EL (cell line): Measurements from ENCODE around the gene RAPGEF5.

ENCODE experiments used
- DNase-seq: peaks from one replicate; pipeline ENCODE4 v3.0.0-alpha.2; 2016

RAPGEF5 gene

DNA sequence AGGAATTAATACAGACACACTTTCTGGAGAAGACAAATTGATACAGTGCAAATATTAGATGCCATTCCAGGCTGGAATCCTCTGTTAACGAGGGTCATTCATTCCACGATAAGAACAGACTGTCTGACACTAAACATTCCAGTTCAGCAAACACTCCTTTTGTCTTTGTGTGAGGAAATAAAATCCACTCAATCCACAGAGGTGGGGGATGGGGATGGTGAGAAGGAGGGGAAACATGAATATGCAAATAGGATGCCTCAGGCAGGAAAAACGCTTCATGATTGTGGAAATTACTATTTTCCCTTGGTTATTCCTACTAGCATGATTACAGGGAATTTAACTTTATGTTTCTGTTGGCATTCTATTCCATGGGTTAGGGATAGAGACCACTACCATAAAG is 214.4 kb downstream of the RAPGEF5 start:
- no peak for DNase-seq

DNA sequence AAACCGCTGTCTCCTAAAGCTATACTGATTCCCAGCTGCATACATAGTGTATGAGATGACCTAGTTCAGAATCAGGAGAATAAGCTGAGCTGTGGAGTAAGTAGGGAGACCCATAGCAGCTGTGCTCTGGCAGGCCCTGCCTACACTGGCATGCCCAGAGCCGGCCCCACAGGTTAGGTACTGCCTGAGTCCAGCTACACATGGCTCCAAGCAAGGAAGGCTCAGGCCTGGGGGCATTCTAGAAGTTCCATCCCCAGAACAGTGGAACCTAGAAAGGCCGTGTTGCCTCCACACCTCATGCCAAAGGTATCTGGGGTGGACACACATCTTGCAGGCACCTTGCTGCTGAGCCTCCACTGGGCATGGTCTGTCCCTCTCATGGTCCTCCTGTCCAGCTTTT is 215.6 kb downstream of the RAPGEF5 start:
- DNase-seq, result no peak

DNA sequence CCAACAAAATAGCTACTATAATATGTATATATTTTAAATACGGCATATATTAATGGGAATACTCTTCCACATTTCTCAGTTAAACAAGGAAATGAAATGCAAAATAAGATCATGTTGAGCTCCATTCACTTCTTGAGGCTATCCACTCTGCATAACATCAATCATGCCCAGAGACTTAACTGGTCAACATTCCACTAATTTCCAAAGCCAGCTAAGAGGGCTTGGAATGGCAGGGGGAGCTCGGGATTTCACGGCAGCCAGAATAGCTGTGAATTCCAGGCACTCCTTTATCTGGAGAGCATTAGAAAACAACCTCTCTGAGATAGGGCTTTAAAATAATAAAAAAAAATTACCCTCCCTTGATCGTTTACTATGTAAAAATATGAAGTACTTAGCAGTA is 216.4 kb downstream of the RAPGEF5 start:
- DNase-seq, result peak; percentile 23

DNA sequence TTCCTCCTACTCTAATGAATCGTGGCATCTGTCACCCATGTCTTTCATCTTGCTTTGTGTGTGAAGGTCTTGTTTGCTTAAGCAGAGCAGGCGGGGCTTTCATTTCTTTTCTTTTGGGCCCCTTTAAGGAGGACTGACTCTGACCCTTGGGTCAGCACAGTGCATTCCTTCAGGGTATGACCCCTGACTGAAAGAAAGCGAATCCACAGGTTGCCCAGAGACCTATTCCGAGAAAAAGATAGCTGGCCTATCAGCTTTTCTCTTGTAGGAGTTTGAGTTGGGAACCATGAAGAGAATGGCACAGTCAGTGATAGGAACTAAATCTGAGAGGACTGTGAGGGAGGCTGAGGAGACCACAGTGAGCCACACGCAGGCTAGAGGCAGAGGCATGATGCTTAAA is 218.1 kb downstream of the RAPGEF5 start:
- DNase-seq, result no peak

DNA sequence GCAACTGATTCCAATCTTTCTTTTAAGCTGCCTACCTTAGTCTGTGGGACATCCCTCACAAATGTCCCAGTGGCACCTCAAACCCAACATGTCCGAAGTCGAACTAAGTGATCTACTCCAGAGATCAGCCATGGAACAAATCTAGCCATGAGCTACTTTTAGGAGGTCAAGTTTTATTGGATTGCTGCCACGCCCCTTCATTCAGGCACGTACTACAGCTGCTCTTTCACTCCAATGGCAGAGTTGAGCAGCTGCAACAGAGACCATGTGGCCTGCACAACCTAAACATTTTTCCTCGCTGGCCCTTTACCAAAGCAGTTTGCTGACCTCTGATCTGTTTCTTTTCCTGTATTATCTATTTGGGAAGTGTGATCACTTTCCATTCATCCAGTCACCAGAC is 218.8 kb downstream of the RAPGEF5 start:
- no peak for DNase-seq

DNA sequence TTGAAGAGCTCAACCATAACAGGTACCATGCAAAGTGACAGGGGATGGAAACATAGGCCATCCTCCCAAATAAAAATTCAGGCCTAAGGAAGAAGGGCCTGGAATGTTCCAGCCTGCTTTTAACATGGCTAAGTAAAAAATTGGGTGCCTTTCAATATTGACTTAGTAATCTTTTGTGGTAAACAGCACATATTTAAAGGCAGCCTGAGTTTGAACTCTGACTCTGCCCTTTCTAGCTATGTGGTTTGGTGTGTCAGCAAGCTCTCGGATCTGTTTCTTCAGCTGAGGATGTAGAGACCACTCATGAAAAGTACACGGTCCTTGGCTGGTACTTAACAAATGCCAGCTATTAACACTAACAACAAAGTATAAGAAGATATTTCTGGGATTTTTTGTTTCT is 219.5 kb downstream of the RAPGEF5 start:
- peak; percentile 76 for DNase-seq

DNA sequence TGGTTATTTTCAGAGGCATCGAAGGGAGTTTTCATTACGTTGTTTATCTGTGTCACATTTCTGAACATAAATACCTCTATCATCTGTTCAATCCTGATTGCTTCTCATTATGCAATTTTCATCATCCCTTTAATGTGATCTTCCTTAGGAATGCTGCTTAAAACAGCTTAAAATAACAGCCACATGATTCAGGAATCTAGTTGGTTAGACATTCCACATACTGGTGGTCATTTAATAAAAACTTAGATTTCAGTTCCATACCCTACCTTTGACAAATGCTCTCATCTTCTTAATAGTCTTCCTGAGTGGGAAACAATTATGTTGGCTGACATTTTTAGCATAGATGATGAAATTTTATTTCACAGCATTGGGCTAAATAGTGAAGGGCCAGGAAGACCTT is 219.9 kb downstream of the RAPGEF5 start:
- DNase-seq, result peak; percentile 75

DNA sequence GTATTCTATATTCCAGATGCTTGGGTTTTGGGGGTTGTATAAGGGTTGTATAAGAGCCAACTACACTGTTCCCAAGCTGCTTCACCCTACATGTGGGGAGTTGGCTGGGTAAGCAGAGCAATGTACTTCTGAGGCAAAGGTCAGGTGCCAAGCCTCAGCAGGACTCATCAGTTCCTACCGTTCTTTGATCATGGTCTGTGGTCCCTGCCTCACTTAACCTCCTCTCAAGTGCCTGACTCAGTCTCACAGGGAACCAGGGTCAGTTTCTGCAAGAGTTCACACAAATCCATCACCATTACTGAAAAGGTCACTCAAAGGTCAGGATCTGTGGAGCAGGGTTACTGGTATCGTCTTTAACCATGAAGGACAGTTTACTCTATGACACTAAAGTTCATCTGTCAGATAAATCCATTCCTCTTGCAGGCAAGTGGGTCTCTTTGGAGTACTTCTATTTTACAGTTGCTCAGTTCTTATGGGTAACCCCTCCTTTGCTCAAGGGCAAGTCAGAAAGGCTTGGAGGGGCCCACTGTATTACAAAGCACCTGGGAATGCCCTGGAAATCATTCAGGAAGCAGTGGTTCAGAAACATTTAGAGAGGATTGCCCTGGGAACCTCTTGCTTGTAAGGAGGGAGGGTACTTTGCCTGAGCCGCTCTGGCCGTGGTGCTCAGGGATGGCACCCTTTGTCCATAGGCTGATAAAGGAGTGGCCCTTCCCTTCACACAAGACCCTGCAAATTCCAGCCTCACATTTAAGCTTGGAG is 227.0 kb downstream of the RAPGEF5 start:
- no peak for DNase-seq

DNA sequence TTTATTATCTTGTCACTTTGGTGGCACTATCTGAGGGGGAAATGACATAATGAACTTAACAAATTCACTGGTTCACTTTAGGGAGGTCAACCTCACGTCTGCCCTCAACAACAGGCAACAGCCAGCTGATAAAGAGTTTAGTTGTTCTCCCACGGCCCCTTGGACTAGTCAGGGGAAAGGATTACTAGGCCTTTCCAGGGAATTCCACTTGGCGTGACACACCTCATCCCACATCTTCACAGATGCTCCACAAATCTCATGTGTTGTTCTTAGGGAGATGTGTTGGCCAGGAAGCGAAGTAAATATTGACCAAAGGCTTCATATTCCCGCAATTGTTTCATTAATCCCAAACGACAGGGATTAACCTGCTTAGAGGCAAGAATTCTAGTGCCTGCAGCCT is 227.8 kb downstream of the RAPGEF5 start:
- DNase-seq, result no peak

DNA sequence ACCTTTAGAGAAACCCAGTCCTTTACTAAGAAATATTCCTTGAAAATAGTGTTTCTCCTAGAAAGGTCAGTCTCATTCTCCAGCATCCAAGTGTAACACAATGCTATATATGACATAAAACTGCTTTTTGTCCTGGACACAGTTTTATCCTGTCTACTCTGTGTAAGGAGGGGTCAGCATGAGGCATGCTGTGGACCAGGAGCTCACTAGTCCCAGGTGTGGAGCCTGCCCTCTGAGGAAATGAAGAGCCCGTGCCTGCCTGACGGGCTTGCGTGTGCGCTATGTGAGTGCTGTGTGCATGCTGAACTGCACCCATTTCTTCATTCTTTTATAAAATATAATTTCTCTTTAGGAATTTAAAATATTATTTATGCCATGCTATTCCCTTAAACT is 228.4 kb downstream of the RAPGEF5 start:
- no peak for DNase-seq

DNA sequence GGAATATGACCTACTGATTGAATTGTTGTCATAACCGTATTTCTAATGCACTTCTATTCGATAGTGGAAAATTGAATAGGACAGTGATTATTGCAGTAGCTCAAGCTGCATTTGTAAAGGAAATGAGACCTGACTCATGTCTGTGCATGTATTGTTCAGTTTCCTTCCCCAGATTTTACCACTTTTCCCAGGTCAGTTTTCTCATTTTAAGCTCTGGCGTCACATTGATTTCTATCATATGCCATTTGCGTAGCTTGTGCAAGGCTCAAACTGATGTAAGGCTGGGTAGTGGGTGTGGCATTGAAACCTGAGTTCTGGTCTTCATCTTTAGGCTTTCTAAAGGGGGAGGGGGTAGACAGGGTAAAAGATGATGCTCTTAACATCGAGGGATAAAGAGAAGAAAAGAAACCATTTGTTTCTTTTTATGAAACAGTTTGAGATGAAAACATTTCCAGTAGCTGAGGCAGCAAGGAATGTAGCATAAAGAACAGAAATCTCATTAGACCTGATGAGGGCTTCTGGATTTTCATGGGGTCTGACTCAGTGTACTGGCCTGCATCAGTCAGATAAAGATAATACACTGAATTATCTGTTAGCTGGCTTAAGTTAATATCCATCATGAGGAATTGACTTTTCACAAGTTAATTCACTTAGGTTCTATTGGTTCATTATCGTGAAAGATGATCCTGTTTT is 229.0 kb downstream of the RAPGEF5 start:
- no peak for DNase-seq

DNA sequence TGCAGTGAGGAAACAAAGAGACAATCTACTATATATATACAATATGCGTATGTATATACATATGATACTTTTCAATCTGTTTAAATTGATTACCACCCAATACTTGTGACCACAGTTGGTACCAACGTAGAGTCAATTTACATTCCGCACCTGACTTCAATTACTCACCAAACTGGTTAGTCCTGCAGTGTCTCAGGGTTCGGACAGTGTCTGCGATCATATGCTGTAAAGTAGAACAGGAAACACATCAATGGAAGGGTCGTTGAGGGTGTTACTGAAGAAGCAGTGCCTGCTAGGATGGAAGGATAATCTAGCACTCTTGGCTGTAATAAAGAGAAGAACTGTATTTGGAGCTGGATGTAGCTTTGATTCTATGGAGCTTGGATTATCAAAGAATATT is 231.5 kb downstream of the RAPGEF5 start:
- DNase-seq, result no peak

DNA sequence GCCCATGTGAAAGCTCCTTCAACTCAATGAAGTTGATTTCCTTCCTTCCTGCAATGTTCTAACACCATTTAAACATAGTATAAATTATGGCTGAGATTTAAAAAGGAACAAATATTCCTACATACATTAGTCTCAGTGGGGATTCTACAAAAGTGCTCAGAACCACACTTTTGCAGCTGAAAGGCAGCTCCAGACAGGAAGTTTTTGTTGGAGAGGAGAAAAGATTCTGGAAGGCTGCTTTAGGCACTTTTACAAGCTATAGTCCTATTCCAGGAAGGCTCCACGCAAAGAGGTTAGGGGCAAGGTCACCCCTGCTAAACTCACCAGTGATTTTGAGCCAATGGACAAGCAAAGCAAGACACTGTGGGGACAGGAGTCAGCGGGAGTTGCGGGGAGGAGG is 232.0 kb downstream of the RAPGEF5 start:
- DNase-seq, result no peak

DNA sequence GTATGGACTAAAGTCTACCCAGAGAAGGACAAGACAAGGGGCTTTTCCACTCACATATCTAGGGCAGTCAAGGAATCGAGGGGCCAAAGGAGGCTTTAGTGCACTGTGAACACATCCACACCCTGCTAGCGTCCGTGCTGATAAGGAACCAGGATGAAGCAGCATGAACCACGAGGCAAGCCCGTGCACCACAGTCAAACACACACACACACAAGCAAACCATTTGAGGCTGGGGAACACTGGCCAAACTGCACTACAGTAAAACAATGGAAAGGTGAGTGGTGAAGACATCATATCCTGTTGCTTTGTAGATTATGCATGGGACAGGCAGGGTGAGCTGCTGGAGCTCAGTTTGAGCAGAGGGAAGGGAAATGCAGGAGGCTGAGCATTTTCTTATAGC is 233.8 kb downstream of the RAPGEF5 start:
- no peak for DNase-seq

DNA sequence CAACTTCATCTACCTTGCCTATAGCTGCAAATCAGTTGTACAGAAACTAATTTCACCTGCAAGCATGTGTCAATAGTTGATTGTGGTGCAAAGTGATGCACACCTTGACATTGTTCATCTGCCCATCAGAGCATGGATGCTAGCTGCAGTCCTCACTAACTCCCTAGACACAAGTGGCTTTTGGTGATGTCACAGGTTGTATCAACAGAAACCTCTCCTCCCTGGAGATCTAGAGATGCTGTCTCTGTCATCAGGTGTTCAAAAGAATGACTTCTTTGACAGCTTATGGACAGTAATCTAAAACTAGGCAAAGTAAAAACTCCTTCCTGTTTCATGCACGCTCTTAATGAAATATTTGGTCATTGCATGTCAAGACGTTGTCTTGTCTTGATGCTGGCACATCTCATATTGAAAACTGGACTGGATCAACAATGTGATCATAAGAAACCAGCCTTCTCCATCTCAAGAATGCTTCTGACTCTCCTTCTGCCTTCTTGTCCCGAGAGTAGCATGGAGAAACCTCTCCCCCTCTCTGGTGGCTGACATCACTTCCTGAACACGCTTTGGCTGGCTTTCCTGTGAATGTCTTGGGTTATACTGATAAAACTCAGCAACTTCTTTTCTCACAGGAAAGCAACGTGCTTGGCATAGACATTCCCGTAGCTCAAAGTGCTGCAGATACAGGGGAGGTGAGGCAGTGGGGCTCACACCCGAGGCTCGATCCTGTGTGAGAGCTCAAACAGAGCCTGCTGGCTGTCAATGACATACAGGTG is 235.1 kb downstream of the RAPGEF5 start:
- peak; percentile 35 for DNase-seq

DNA sequence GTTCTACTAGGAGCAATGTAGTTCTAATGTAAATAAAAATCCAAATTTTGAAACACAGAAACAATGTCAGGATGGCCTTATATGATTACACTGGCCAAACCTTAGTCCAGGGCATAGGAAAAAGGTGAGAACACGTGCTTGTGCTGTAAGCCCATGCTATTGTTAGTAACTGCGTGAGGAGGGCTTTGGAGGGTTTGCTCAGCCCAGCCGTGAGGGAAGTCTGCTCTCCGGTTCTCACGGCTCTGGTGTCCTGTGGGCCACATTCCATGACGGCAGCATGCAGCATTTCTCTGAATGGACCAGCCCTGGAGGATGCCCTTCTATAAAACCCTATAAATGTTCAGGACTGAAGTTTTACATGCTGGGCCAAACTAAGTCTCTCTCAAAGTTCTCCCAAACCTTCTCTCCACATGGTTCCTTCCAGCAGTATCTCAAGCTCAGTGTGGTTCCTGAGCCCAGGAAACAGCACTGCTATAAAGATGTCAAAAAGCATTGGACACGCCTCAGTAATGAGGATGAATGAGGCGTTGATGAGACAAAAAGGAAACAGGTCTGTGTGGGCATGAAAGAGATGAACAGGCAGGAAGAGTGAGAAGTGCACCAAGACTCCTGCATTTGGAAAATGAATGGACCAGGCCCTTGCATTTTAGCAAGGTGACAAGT is 236.4 kb downstream of the RAPGEF5 start:
- DNase-seq, result no peak

DNA sequence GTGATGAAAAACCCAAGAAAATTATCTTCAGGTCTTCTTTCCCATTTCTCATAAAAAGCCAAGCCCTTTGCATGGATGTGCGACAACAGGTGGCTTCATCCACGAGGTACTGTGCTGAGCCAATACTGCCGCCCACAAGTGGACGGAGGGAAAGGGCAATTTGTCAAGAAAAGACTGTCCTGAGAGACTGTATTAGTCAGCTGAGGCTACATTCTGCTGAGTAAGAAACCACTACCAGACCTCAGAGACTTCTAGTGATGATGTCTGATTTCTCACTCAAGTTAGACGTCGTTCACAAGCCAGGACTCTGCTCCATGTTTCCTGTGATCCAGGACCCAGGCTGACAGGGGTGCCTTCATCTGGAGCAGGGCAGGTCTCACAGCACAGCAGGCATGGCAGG is 239.7 kb downstream of the RAPGEF5 start:
- no peak for DNase-seq

DNA sequence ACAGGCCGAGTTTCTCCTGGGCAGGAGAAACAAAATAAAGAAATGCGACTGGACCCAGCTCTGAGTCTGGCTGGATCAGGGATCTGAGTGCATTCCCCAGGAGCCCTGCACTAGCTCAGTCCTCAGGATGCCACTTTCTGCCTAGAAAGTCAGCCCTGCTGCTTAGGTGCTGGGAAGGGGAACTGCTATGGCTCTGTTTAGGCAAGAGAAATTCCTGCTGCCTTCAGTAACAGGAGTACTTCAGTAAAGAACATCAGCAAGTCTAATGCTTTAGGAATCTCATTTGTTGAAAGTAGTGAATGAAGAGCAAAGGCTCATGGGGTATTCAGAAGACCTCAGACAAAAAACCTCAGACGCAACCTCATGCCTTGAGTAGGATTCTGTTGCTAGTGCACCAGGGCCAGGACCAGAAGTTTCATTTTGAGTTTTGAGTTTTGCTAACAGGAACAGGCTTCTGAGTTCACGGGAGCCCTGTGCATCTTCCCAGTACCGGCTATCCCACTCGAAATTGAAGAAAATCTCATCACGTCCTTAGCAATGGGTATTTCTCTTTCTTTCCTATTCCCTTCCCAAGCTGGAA is 240.4 kb downstream of the RAPGEF5 start:
- DNase-seq, result no peak

DNA sequence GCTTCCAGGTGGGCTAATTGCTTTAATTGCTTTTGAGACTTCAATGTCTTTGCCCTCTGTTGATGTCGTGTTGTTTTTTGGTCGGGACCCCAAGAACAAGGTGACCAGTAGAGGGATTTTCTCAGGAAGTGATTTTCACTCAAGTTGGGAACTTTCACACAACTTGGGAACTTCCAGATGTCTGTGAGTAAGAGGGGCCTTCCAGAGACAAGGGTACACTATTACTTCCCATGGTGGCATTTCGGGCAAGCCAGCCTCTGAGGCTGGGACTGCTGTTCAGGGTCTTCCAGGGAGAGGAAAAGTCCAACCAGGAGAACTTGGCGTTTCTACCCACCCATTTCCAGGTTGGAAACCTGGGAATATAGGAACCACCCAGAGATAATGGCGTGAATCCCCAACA is 241.3 kb downstream of the RAPGEF5 start:
- no peak for DNase-seq

DNA sequence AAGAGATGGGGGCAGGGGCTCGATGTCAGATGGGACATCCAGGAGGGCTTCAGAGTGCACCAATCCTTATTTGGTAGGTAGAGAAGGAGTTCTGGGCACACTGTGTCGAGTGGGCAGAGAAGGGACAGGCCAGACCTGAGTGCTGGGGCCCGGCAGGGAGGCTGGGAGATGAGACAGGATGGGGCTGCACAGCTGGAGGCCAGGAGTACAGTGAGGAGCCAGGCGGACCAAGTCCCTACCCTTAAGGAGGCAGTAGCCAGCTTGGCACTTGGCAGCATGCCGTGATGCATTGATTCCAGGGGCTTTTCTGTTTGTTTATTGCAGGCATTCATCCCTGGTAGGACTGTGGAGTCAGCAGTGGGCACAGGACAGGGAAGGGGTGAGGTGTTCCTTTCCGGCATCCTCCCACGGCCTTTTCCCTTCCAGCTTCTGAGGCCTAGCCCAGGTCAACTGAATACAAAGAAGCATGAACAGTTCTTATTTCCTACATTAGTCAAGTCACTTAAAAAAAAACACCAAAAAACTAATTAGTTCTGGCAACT is 242.4 kb downstream of the RAPGEF5 start:
- no peak for DNase-seq

DNA sequence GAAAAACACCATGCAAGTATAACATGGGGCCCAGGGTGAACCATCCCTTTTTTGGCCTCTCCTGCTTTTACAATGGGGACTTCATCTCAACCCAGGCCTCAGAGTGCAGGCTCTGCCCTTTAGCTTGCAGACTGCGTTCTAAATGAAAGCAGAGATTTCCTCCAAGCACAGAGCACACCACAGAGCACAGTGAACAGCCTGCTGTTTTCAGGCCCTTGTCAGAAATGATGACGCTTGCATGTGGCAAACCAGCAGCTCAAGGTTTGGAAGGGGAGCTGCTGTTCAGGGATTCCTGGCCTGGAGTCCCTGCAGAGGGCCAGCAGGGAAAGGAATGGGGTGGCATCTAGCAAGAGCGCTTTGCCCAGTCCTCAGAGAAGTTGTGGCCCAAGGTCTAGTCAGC is 243.9 kb downstream of the RAPGEF5 start:
- DNase-seq, result no peak

DNA sequence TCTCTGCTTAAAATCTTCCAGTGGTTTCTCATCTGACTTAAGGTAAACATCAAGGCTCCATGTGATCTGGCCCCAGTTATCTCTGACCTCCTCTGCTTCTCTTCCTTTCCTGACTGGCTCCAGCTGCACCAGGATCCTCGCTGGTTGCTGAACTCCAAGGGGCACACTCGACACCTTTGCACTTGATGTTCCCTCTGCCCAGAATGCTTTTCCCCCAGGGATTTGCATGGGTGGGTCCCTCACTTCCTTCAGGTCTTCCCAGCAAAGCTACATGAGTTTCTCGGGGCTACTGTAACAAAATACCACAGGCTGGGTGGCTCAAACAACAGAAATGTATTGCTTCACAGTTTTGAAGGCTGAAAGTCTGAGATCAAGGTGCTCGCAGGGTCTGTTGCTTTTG is 245.3 kb downstream of the RAPGEF5 start:
- DNase-seq, result no peak

DNA sequence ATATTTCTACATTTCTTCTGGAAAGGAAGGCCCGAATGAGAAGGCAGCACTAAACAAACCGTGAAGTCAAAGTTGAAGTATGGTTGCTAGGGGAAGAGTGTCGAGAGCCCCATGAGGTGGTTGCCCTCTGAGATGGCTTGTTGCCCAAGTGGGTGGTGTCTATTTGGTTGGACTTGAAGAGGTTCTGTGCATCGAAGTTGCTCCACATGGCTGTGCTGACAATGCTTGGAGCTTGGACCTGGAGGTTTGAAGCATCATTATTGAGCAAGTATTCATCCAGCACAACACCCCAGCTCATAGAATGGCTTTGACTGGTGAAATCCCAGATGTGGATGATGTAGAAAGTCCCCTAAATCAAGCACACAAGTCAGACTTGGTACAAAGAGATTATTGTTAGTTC is 246.1 kb downstream of the RAPGEF5 start:
- DNase-seq, result no peak
